KOPT-K1 (cell line): Measurements from ENCODE around the gene C1orf87.
"Not testable (repeated sequence)": the region's sequence is repeated elsewhere in the genome, so short reads cannot be mapped to it uniquely, and the experiment has no call there.

Experiments used
- H3K27ac ChIP-seq: fragments of 200-600 bp; sonication (generic); 2 replicates; pipeline ENCODE4 v1.5.1; 2016; ENCODE audit warnings: antibody characterized with exemption, mild to moderate bottlenecking, low read depth, low read length; ENCODE audit not compliant: poor library complexity, severe bottlenecking
- H3K36me3 ChIP-seq: fragments of 200-600 bp; sonication (generic); 2 replicates; pipeline ENCODE4 v1.5.1; 2017; ENCODE audit warnings: antibody characterized with exemption, mild to moderate bottlenecking, low read length, moderate library complexity; ENCODE audit not compliant: insufficient read depth
- H3K9me3 ChIP-seq: fragments of 200-600 bp; sonication (generic); 2 replicates; pipeline ENCODE4 v1.5.1; 2017; ENCODE audit warnings: antibody characterized with exemption, low read length, mild to moderate bottlenecking; ENCODE audit not compliant: insufficient read depth, poor library complexity, severe bottlenecking

Gene C1orf87

GRCh38 chr1:59992040-59992820 lies 81.3 kb downstream of the C1orf87 start:
- Histone ChIP-seq H3K9me3 (no peaks in the 10 kb centered on the region), H3K27ac (no peak overlapping the region), H3K36me3 (no peaks in the 10 kb centered on the region)

- Histone ChIP-seq H3K36me3 (no peaks in the 10 kb centered on the region), H3K9me3 (no peaks in the 10 kb centered on the region), H3K27ac (no peak overlapping the region)
These were observed 83.1 kb downstream of the C1orf87 start for GRCh38 chr1:59990470-59990869.

DNA sequence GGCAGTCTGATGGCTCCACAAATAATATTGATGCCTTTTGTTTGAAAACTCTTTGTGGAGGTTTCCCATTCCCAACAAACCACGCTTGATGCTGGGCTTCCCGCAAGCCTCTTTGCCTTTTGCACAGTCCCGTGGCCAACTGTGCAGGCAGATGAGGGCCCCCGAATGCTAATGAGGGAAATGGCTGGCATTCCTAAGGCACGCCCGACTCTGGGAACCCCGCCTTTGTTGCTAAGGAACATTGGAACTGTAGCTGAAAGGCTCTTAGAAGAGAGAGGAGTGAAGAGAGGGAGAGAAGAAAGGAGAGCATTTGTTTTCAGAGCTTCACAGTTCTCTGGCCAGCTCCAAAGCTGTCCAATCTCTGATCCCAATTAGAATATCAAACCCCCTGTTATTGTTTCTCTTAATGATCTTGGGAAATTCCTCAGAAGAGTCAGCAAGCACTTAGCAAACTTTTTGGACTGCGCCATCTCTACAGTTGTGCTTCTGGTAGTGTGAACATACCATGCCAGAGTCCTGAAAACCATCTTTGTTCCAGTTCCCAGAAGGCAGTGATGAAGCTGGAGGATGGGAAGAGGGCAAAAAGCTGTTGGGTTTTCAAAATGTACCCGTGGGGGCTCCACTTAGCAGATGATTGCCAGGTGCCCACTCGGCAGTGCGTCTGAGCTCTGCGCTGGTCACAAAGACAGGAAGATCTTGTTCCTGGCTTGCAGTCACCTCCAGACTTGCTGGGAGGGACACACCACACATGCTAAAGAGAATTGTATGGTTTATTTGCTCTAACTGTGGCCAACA lies 86.9 kb downstream of the C1orf87 start:
- Histone ChIP-seq H3K27ac (no peak overlapping the region), H3K9me3 (no peaks in the 10 kb centered on the region), H3K36me3 (no peaks in the 10 kb centered on the region)

DNA sequence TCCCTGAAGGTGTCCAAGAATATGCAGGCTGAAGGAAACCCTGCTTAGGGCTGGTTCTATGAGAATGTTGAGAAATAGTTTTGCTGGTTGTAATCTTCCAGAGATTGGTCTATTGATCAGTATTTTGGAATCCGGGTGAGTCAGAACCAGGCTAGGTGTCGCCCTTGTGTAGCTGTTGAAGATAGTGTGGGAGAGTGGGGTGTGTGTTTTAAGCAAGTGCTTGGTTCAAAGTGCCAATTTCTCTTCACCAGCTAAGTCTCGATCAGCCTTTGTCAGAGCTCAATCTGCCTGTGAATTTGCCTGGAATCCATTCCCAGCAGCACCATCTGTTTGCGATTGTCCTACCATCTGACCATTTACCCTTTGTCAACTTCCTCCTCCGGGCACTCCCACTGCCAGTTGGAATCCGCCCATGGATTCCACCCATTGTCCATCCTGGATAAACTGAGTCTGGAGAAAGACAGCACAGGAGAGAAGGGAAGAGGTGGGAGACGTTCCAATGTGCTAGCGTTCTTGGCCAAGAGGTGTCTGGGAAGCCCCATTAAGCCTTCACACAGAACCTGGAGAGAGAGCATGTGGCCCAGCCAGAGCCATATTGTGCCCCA lies 87.6 kb downstream of the C1orf87 start:
- Histone ChIP-seq H3K27ac (no peak overlapping the region), H3K36me3 (no peaks in the 10 kb centered on the region), H3K9me3 (no peaks in the 10 kb centered on the region)

DNA sequence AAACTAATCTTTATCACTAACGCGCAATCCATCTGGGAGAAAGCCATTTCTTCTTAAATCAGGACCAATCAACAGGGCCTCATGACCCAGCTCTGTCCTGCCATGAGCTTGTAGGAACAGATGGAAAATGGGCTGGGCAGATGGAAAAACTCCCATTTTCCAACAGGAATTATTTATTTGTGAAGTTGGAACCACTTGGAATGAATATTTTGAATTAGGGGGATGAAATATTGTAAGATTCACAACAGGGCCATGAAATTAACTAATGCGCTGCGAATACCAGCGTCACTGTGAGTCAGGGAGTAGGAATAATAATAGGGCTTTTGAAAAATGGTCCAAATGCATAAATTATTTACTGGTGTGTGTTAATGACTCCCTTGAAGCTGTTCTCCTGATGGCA lies 93.9 kb downstream of the C1orf87 start:
- Histone ChIP-seq H3K36me3 (no peaks in the 10 kb centered on the region), H3K27ac (no peak overlapping the region), H3K9me3 (no peaks in the 10 kb centered on the region)

- Histone ChIP-seq H3K9me3 (no peaks in the 10 kb centered on the region), H3K27ac (no peak overlapping the region), H3K36me3 (no peaks in the 10 kb centered on the region)
These were observed 95.1 kb downstream of the C1orf87 start for GRCh38 chr1:59978511-59978910.

GRCh38 chr1:59978026-59978425 lies 95.5 kb downstream of the C1orf87 start:
- H3K36me3 ChIP-seq: no peaks in the 10 kb centered on the region
- no peak overlapping the region for H3K27ac ChIP-seq
- H3K9me3 ChIP-seq: no peaks in the 10 kb centered on the region

DNA sequence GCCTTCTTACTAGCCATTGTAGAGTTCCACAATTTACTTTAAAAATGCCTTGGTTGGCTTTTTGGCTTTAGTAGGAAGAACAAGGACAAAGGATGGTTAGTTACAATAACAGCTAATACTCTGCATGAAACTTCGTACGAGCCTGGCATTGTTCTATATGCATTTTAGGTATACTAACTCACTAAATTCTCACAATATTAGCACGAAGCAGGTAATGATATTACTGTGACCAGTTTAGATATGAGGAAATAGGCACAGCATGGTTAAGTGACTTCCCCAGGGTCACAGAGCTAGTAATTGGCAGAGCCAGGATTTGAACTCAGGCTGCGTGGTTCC lies 96.5 kb downstream of the C1orf87 start:
- Histone ChIP-seq H3K27ac (no peak overlapping the region), H3K9me3 (no peaks in the 10 kb centered on the region)

DNA sequence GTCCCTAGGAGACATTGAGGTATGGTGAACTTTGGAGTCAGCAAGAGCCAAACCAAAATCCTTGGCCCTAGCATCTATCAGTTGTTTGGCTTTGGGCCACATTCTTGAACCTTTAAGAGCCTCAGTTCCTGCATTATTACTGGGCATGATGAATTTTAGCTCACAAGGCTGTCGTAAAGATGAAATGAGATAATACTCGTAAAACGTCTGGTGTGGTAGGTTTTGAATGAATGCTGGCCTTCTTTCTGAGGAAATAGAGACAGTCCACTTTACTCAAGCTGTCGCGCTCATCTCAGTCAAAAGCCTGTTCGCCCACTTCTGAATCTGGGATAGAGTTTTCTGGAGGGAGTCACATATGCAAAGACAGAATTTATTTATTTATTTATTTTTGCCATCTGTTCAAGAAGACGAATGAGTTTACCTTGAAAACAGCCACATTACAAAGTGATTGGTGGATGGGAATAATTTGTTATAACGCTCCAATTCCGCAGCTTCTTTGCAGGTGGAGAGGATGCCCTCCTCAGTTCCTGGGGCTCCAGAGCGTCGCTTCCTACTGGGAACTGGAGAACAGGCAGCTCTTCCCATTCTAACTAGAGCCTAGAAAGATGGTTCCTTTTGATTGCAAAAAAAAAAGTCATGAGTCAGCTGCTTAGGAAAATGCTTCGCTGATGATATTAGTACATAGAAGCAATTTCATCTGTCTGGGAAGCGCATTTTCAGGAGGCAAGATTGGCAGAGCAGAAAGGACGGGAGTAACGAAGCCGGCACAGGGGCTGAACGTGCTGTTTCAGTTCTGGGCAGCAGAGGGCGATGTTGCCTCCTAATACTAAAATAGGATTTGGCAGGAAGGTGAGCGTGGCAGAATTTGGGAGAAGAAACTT lies 97.1 kb downstream of the C1orf87 start:
- H3K27ac ChIP-seq: no peak overlapping the region
- H3K36me3 ChIP-seq: no peaks in the 10 kb centered on the region
- no peaks in the 10 kb centered on the region for H3K9me3 ChIP-seq

More for the DNA sequence above, 96.5 kb downstream of the C1orf87 start:
- no peaks in the 10 kb centered on the region for H3K36me3 ChIP-seq

DNA sequence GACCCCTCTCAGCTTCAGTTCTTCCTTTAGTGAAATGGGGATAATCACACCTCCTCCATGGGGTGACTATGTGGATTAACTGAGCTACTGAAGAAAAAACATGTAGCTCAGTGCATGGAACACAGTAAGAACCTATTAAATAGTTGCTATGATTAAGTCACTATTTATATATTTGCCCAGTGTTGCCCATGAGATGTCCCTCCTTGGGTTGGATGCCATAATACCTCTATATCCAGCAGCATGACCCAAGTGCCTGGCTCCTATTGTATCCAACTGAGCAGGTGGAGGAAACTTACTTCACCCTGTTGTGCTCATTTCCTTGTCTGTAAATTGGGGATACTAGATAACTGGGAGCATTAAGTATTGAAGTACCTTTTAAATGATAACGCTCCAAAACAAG lies 99.9 kb downstream of the C1orf87 start:
- no peak overlapping the region for H3K27ac ChIP-seq
- H3K36me3 ChIP-seq: no peaks in the 10 kb centered on the region
- no peaks in the 10 kb centered on the region for H3K9me3 ChIP-seq

- H3K9me3 ChIP-seq: no peaks in the 10 kb centered on the region
- H3K27ac ChIP-seq: no peak overlapping the region
- H3K36me3 ChIP-seq: no peaks in the 10 kb centered on the region
These were observed 101.2 kb downstream of the C1orf87 start for GRCh38 chr1:59972216-59972927.

GRCh38 chr1:59971464-59971911 lies 102.1 kb downstream of the C1orf87 start:
- H3K36me3 ChIP-seq: no peaks in the 10 kb centered on the region
- H3K27ac ChIP-seq: no peak overlapping the region
- H3K9me3 ChIP-seq: no peaks in the 10 kb centered on the region

DNA sequence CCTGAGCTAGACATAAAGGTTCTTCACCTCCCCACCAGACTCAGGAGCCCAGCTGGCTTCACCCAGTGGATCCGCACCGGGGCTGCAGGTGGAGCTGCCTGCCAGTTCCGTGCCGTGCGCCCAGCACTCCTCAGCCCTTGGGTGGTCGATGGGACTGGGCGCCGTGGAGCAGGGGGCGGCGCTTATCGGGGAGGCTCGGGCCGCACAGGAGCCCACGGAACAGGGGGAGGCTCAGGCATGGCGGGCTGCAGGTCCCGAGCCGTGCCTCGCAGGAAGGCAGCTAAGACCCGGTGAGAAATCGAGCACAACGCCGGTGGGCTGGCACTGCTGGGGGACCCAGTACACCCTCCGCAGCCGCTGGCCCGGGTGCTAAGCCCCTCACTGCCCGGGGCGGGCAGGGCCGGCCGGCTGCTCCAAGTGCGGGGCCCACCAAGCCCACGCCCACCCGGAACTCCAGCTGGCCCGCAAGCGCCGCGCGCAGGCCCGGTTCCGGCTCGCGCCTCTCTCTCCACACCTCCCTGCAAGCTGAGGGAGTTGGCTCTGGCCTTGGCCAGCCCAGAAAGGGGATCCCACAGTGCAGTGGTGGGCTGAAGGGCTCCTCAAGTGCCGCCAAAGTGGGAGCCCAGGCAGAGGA lies 103.9 kb downstream of the C1orf87 start:
- not testable (repeated sequence) for H3K9me3 ChIP-seq, H3K36me3 ChIP-seq, H3K27ac ChIP-seq

DNA sequence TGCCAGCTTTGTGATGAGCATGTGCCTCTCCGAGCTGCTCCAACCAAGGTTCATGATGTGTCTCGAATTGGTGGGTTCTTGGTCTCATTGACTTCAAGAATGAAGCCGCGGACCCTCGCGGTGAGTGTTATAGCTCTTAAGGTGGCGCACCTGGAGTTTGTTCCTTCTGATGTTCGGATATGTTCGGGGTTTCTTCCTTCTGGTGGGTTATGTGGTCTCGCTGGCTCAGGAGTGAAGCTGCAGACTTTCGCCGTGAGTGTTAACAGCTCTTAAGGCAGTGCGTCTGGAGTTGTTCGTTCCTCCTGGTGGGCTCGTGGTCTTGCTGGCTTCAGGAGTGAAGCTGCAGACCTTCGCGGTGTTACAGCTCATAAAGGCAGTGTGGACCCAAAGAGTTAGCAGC lies 104.8 kb downstream of the C1orf87 start:
- H3K36me3 ChIP-seq, H3K9me3 ChIP-seq, H3K27ac ChIP-seq: not testable (repeated sequence)
